GM12878 (cell line): ENCODE results near the gene PIAS2. TPM values are rescaled to one million over a fixed set of nuclear protein-coding genes. Genes with fewer than 3 reads are reported as not detected.
A peak's percentile ranks its signal among the peaks of the same experiment; 100 is the strongest.

Experiments used
- BRCA1 ChIP-seq: IDR thresholded peaks from 2 replicates; pipeline ENCODE4 v1.6.1; 2011; ENCODE audit warnings: low read depth, low read length, improper control_type of control experiment
- CEBPB ChIP-seq, 2 experiments: fragments of 150-350 bp in 1 of 2; IDR thresholded peaks; 2 replicates each; pipeline ENCODE4 v1.6.1; 2012 to 2014; ENCODE audit warnings: low read depth in 2 of 2, low read length in 2 of 2, borderline replicate concordance in 1 of 2, inconsistent platforms in 1 of 2
- CHD2 ChIP-seq: IDR thresholded peaks from 2 replicates; pipeline ENCODE4 v1.6.1; 2011; ENCODE audit warnings: low read depth, low read length, improper control_type of control experiment, borderline replicate concordance
- CREB1 ChIP-seq: IDR thresholded peaks from 2 replicates; pipeline ENCODE4 v1.6.1; 2012; ENCODE audit warnings: low read depth, mild to moderate bottlenecking, inconsistent platforms
- EZH2 ChIP-seq: IDR thresholded peaks from 2 replicates; pipeline ENCODE4 v1.6.1; 2012; ENCODE audit warnings: low read depth, mild to moderate bottlenecking, control low read depth, inconsistent platforms, low read length, borderline replicate concordance; ENCODE audit not compliant: control insufficient read depth
- HDGF ChIP-seq: fragments of 450-650 bp; IDR thresholded peaks from 2 replicates; pipeline ENCODE4 v1.6.1; 2016; ENCODE audit warnings: antibody characterized with exemption
- JUNB ChIP-seq: IDR thresholded peaks from 2 replicates; pipeline ENCODE4 v1.6.1; 2016; ENCODE audit warnings: antibody characterized with exemption, mild to moderate bottlenecking
- KLF5 ChIP-seq: fragments of 450-650 bp; IDR thresholded peaks from 2 replicates; pipeline ENCODE4 v1.6.1; 2014; ENCODE audit warnings: mild to moderate bottlenecking; ENCODE audit not compliant: partially characterized antibody
- MTA3 ChIP-seq: IDR thresholded peaks from 2 replicates; pipeline ENCODE4 v1.6.1; 2012; ENCODE audit warnings: low read length, inconsistent platforms, borderline replicate concordance
- NBN ChIP-seq: fragments of 450-650 bp; IDR thresholded peaks from 2 replicates; pipeline ENCODE4 v1.6.1; 2016
- NFIC ChIP-seq: IDR thresholded peaks from 2 replicates; pipeline ENCODE4 v1.6.1; 2012; ENCODE audit warnings: low read depth, mild to moderate bottlenecking, inconsistent platforms, low read length, moderate library complexity
- NR2C1 ChIP-seq: fragments of 450-650 bp; IDR thresholded peaks from 2 replicates; pipeline ENCODE4 v1.6.1; 2017; ENCODE audit warnings: antibody characterized with exemption, mild to moderate bottlenecking, moderate library complexity
- NR2C2 ChIP-seq: IDR thresholded peaks from 2 replicates; pipeline ENCODE4 v1.6.1; 2011; ENCODE audit warnings: borderline replicate concordance, low read depth; ENCODE audit not compliant: control insufficient read depth, insufficient read length
- POLR2AphosphoS2 ChIP-seq: IDR thresholded peaks from 2 replicates; pipeline ENCODE4 v1.6.1; 2011; ENCODE audit warnings: low read depth, mild to moderate bottlenecking, low read length, improper control_type of control experiment, moderate library complexity
- POLR2AphosphoS5 ChIP-seq: IDR thresholded peaks from 2 replicates; pipeline ENCODE4 v1.6.1; 2011; ENCODE audit warnings: mild to moderate bottlenecking, low read length, inconsistent platforms
- RBBP5 ChIP-seq: fragments of 200-600 bp; sonication (generic); conservative IDR thresholded peaks from 2 replicates; pipeline ENCODE4 v1.6.1; 2016
- SIN3A ChIP-seq: IDR thresholded peaks from 2 replicates; pipeline ENCODE4 v1.6.1; 2012; ENCODE audit warnings: low read depth, low read length, improper control_type of control experiment
- SPI1 ChIP-seq: IDR thresholded peaks from 2 replicates; pipeline ENCODE4 v1.6.1; 2011; ENCODE audit warnings: low read depth, mild to moderate bottlenecking, low read length, moderate library complexity, borderline replicate concordance; ENCODE audit not compliant: insufficient read depth
- SREBF2 ChIP-seq: IDR thresholded peaks from 2 replicates; pipeline ENCODE4 v1.6.1; 2012; ENCODE audit warnings: mild to moderate bottlenecking, low read length
- SUZ12 ChIP-seq: fragments of 200-600 bp; sonication (generic); IDR thresholded peaks from one replicate; pipeline ENCODE4 v1.6.1; 2018; ENCODE audit warnings: antibody characterized with exemption, mild to moderate bottlenecking; ENCODE audit not compliant: unreplicated experiment
- TAF1 ChIP-seq: IDR thresholded peaks from 2 replicates; pipeline ENCODE4 v1.6.1; 2011; ENCODE audit warnings: mild to moderate bottlenecking, low read depth, low read length, borderline replicate concordance
- TCF12 ChIP-seq: IDR thresholded peaks from 2 replicates; pipeline ENCODE4 v1.6.1; 2011; ENCODE audit warnings: low read depth, mild to moderate bottlenecking, low read length
- YY1 ChIP-seq: IDR thresholded peaks from 2 replicates; pipeline ENCODE4 v1.6.1; 2011; ENCODE audit warnings: low read depth, mild to moderate bottlenecking, low read length
- polyA plus RNA-seq, 11 experiments: library from polyadenylated mRNA; depleted of rRNA in 4 of 11; unstranded in 6 of 11; stranded (reverse) in 5 of 11; fragments of >200 nt; fragmentation: Nextera tagmentation in 4 of 11; fragmentation: Illumina TruSeq in 1 of 11; extraction: Ambion mirVana in 4 of 11; extraction: Trizol in 1 of 11; gene quantifications; 1 replicate in 1 of 11; 2 replicates in 10 of 11; pipeline versions ENCODE4 v1.2.1 to v1.2.3, GENCODE V29; 2011 to 2016; ENCODE audit warnings: inconsistent platforms in 2 of 11, missing spikeins in 2 of 11, low read depth in 1 of 11
- total RNA-seq, 4 experiments: library from RNA; depleted of rRNA in 3 of 4; stranded (reverse); fragments of >200 nt in 3 of 4; fragmentation: Illumina TruSeq in 1 of 4; extraction: Trizol in 1 of 4; gene quantifications; 2 replicates each; pipeline versions ENCODE4 v1.2.1 to v1.2.3, GENCODE V29; 2013 to 2021
- TF ChIP-seq, protein P1 (sequence below): fragments of 450-650 bp; IDR thresholded peaks from 2 replicates; pipeline ENCODE4 v1.6.1; 2017; ENCODE audit warnings: mild to moderate bottlenecking, moderate library complexity
- TF ChIP-seq, protein P2 (sequence below): IDR thresholded peaks from 2 replicates; pipeline ENCODE4 v1.6.1; 2012; ENCODE audit warnings: low read length, inconsistent platforms
- TF ChIP-seq, protein P3 (sequence below): IDR thresholded peaks from 2 replicates; pipeline ENCODE4 v1.6.1; 2012; ENCODE audit warnings: low read depth, low read length, improper control_type of control experiment

The PIAS2 gene
- total and polyA plus RNA-seq, 10 of the 15 experiments (the other 5 are each of a cell fraction or from before 2014, with no cell fraction given), result 4.0 to 31.8 (median 22.4) TPM

DNA sequence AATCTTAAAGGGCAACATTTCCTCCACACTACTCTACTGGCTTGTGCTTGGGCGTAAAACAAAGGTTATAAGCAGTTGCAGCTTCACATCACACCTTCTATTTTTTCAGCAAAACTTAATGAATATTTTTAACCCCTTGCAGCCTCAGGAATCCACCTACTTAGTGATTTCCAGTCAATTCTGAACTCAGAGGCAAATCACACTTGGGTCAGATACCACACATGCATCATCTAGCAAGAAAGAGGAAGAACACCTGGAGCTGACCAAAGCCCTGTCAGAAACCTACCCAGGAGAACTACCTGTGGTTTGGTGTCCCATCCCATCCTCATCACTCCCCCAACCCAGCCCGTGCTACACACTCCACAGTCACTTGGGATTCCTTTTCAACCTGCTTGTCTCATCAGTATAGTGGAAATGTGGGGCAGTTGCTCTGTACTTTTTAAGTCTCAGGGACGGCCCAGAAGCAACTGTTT, 25.5 kb downstream of the PIAS2 start (continued):
- TF ChIP-seq, protein P1, sequence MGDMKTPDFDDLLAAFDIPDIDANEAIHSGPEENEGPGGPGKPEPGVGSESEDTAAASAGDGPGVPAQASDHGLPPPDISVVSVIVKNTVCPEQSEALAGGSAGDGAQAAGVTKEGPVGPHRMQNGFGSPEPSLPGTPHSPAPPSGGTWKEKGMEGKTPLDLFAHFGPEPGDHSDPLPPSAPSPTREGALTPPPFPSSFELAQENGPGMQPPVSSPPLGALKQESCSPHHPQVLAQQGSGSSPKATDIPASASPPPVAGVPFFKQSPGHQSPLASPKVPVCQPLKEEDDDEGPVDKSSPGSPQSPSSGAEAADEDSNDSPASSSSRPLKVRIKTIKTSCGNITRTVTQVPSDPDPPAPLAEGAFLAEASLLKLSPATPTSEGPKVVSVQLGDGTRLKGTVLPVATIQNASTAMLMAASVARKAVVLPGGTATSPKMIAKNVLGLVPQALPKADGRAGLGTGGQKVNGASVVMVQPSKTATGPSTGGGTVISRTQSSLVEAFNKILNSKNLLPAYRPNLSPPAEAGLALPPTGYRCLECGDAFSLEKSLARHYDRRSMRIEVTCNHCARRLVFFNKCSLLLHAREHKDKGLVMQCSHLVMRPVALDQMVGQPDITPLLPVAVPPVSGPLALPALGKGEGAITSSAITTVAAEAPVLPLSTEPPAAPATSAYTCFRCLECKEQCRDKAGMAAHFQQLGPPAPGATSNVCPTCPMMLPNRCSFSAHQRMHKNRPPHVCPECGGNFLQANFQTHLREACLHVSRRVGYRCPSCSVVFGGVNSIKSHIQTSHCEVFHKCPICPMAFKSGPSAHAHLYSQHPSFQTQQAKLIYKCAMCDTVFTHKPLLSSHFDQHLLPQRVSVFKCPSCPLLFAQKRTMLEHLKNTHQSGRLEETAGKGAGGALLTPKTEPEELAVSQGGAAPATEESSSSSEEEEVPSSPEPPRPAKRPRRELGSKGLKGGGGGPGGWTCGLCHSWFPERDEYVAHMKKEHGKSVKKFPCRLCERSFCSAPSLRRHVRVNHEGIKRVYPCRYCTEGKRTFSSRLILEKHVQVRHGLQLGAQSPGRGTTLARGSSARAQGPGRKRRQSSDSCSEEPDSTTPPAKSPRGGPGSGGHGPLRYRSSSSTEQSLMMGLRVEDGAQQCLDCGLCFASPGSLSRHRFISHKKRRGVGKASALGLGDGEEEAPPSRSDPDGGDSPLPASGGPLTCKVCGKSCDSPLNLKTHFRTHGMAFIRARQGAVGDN, result no peak
- TF ChIP-seq, protein P2, sequence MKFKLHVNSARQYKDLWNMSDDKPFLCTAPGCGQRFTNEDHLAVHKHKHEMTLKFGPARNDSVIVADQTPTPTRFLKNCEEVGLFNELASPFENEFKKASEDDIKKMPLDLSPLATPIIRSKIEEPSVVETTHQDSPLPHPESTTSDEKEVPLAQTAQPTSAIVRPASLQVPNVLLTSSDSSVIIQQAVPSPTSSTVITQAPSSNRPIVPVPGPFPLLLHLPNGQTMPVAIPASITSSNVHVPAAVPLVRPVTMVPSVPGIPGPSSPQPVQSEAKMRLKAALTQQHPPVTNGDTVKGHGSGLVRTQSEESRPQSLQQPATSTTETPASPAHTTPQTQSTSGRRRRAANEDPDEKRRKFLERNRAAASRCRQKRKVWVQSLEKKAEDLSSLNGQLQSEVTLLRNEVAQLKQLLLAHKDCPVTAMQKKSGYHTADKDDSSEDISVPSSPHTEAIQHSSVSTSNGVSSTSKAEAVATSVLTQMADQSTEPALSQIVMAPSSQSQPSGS, result peak; percentile 88
- TF ChIP-seq YY1, result 0 out of 2 replicates have a peak, but pooled peaks have one; percentile 12
- no peak for TF ChIP-seq BRCA1
- TF ChIP-seq NR2C1, result no peak
- TF ChIP-seq EZH2, result no peak
- TF ChIP-seq NFIC, result peak; percentile 97
- TF ChIP-seq KLF5, result no peak
- 0 out of 4 replicates have a peak, but pooled peaks of 1 of the 2 experiments have one; percentile 74 for TF ChIP-seq CEBPB (IDR thresholded peaks at IDR 0.05; ENCODE audit: borderline replicate concordance in 1 of 2, low read depth in 2 of 2, low read length in 2 of 2)
- TF ChIP-seq SPI1, result peak; percentile 54; the same call in 1 of the 2 replicates
- no peak for TF ChIP-seq POLR2AphosphoS5
- no peak for TF ChIP-seq SUZ12
- TF ChIP-seq NBN, result peak; percentile 81
- TF ChIP-seq POLR2AphosphoS2, result no peak
- no peak for TF ChIP-seq RBBP5
- peak; percentile 72; the same call in 1 of the 2 replicates for TF ChIP-seq CHD2
- TF ChIP-seq HDGF, result no peak
- TF ChIP-seq TCF12, result peak; percentile 95
- peak; percentile 90 for TF ChIP-seq JUNB
- TF ChIP-seq NR2C2, result no peak
- TF ChIP-seq TAF1, result no peak
- peak; percentile 50; the same call in 1 of the 2 replicates for TF ChIP-seq MTA3
- TF ChIP-seq CREB1, result 0 out of 2 replicates have a peak, but pooled peaks have one; percentile 57
- TF ChIP-seq, protein P3, sequence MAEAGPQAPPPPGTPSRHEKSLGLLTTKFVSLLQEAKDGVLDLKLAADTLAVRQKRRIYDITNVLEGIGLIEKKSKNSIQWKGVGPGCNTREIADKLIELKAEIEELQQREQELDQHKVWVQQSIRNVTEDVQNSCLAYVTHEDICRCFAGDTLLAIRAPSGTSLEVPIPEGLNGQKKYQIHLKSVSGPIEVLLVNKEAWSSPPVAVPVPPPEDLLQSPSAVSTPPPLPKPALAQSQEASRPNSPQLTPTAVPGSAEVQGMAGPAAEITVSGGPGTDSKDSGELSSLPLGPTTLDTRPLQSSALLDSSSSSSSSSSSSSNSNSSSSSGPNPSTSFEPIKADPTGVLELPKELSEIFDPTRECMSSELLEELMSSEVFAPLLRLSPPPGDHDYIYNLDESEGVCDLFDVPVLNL, result no peak
- no peak for TF ChIP-seq SREBF2
- no peak for TF ChIP-seq SIN3A
